HepG2 (cell line): ENCODE measurements around the gene BCAS1. TPM values are rescaled to one million over a fixed set of nuclear protein-coding genes. Genes with fewer than 3 reads are reported as not detected.

ENCODE experiments used
- ATAC-seq: fragments of 200-7000 bp; cut with Tn5 transposase; 3 replicates; pipeline ENCODE4 v1.9.1; 2020; ENCODE audit warnings: mild to moderate bottlenecking, moderate library complexity
- BruUV-seq: library from RNA; stranded (reverse); fragments of 400-500 nt; replicated peaks from 2 replicates; lab custom pipeline; 2021; lab: Mats Ljungman, UMichigan
- CTCF ChIA-PET: fragments of 300-600 bp; formaldehyde crosslinking; extraction: SDS; loops from one replicate; lab custom pipeline; 2021; ENCODE audit warnings: low total read pairs, inconsistent platforms, low intra/inter-chr PET ratio; lab: Yijun Ruan, JAX
- POLR2A ChIA-PET: fragments of 350-600 bp; sonication (Branson Sonifier 250); formaldehyde crosslinking; loops from one replicate; lab custom pipeline; 2020; ENCODE audit warnings: antibody characterized with exemption, inconsistent platforms; lab: Yijun Ruan, JAX
- DNase-seq: peaks from one replicate; pipeline ENCODE4 v3.0.0-alpha.2; 2015; ENCODE audit warnings: low spot score
- FAIRE-seq: peaks from 3 replicates; lab custom pipeline; 2011; peaks lifted over from hg19 to GRCh38; lab: Jason Lieb, UNC
- H2AFZ ChIP-seq: one replicate; pipeline ENCODE4 v1.6.1; 2011; ENCODE audit warnings: low read length, inconsistent platforms
- H3K27ac ChIP-seq: fragments of 300-600 bp; 3 replicates; pipeline ENCODE4 v1.8.0; 2011; ENCODE audit warnings: mixed run types, mild to moderate bottlenecking, mixed read lengths, low read length, inconsistent platforms; ENCODE audit not compliant: insufficient read depth; ENCODE audit errors: extremely low read length
- H3K27me3 ChIP-seq, 2 experiments: fragments of 200-600 bp in 1 of 2; 2 replicates in 1 of 2; 3 replicates in 1 of 2; pipeline versions ENCODE4 v1.6.0 to v1.8.0; 2011; ENCODE audit warnings: low read length in 2 of 2, mild to moderate bottlenecking in 2 of 2, moderate library complexity in 2 of 2, inconsistent platforms in 1 of 2; ENCODE audit not compliant: insufficient read depth in 2 of 2, control insufficient read depth in 1 of 2
- H3K36me3 ChIP-seq, 2 experiments: fragments of 200-600 bp in 1 of 2; replicated peaks in 1 of 2; 2 replicates in 1 of 2; 3 replicates in 1 of 2; pipeline versions ENCODE4 v1.5.1 to v1.8.0; 2011; ENCODE audit warnings: low read length in 2 of 2, inconsistent platforms in 1 of 2; ENCODE audit not compliant: insufficient read depth in 2 of 2, control insufficient read depth in 1 of 2
- H3K4me1 ChIP-seq: 2 replicates; pipeline ENCODE4 v1.5.1; 2012; ENCODE audit warnings: low read length, inconsistent platforms; ENCODE audit not compliant: insufficient read depth
- H3K4me2 ChIP-seq: 2 replicates; pipeline ENCODE4 v1.6.0; 2011; ENCODE audit warnings: low read depth, low read length, inconsistent platforms
- H3K4me3 ChIP-seq, 3 experiments: fragments of 200-600 bp in 1 of 3; sonication (generic), shearing (Covaris generic) in 1 of 3; replicated peaks in 1 of 3; 2 replicates each; pipeline ENCODE4 v1.5.1; 2011 to 2016; ENCODE audit warnings: low read length in 3 of 3, inconsistent platforms in 2 of 3, low read depth in 2 of 3, mild to moderate bottlenecking in 2 of 3, control low read depth in 1 of 3, mixed read lengths in 1 of 3; ENCODE audit not compliant: insufficient read depth in 1 of 3
- H3K79me2 ChIP-seq: one replicate; pipeline ENCODE4 v1.6.1; 2011; ENCODE audit warnings: low read length, inconsistent platforms; ENCODE audit not compliant: insufficient read depth
- H3K9ac ChIP-seq: 2 replicates; pipeline ENCODE4 v1.6.0; 2011; ENCODE audit warnings: mild to moderate bottlenecking, low read depth, low read length, inconsistent platforms; ENCODE audit not compliant: insufficient read depth
- H3K9me3 ChIP-seq: 2 replicates; pipeline ENCODE4 v1.5.1; 2012; ENCODE audit warnings: mild to moderate bottlenecking, low read length
- H4K20me1 ChIP-seq: 2 replicates; pipeline ENCODE4 v1.6.0; 2011; ENCODE audit warnings: inconsistent platforms, mild to moderate bottlenecking, low read length, moderate library complexity; ENCODE audit not compliant: insufficient read depth
- ADNP ChIP-seq: sonication (generic); formaldehyde crosslinking; IDR thresholded peaks from 2 replicates; pipeline ENCODE4 v1.4.0; 2020; ENCODE audit warnings: missing genetic modification reagents
- ATF4 ChIP-seq, 2 experiments: fragments of 450-650 bp in 1 of 2; sonication (generic) in 1 of 2; formaldehyde crosslinking; IDR thresholded peaks; 2 replicates each; pipeline versions ENCODE4 v1.5.0 to v1.8.0; 2020 to 2022; ENCODE audit warnings: mild to moderate bottlenecking in 1 of 2, missing genetic modification reagents in 1 of 2
- HDAC6 ChIP-seq: fragments of 200-600 bp; sonication (generic); IDR thresholded peaks from 2 replicates; pipeline ENCODE4 v1.7.0; 2017; ENCODE audit warnings: mild to moderate bottlenecking, antibody characterized with exemption, low read length, low read depth
- IRF1 ChIP-seq: sonication (generic); formaldehyde crosslinking; IDR thresholded peaks from 2 replicates; pipeline ENCODE4 v1.4.0; 2020; ENCODE audit warnings: low read depth, mild to moderate bottlenecking, missing genetic modification reagents
- KDM2A ChIP-seq: sonication (generic); formaldehyde crosslinking; IDR thresholded peaks from 2 replicates; pipeline ENCODE4 v1.4.0; 2020; ENCODE audit warnings: low read depth, missing genetic modification reagents, borderline replicate concordance
- MLX ChIP-seq: IDR thresholded peaks from 2 replicates; pipeline ENCODE4 v1.6.1; 2016
- NAIF1 ChIP-seq: sonication (generic); formaldehyde crosslinking; IDR thresholded peaks from 2 replicates; pipeline ENCODE4 v1.5.0; 2020; ENCODE audit warnings: mild to moderate bottlenecking, missing genetic modification reagents, borderline replicate concordance
- SRSF4 ChIP-seq: fragments of 200-400 bp; formaldehyde crosslinking; IDR thresholded peaks from one replicate; pipeline ENCODE4 v1.6.1; 2018; ENCODE audit warnings: mild to moderate bottlenecking, low read depth, low read length, moderate library complexity; ENCODE audit not compliant: poor library complexity, severe bottlenecking
- TBP ChIP-seq: sonication (generic); formaldehyde crosslinking; IDR thresholded peaks from 2 replicates; pipeline ENCODE4 v1.5.0; 2020; ENCODE audit warnings: missing genetic modification reagents
- TRIM24 ChIP-seq: sonication (generic); formaldehyde crosslinking; IDR thresholded peaks from 2 replicates; pipeline ENCODE4 v1.8.0; 2022; ENCODE audit warnings: mild to moderate bottlenecking, missing genetic modification reagents
- ZKSCAN8 ChIP-seq: IDR thresholded peaks from 2 replicates; pipeline ENCODE4 v1.6.1; 2016; ENCODE audit warnings: borderline replicate concordance, missing genetic modification reagents, missing compliant biosample characterization
- ZNF343 ChIP-seq: sonication (generic); formaldehyde crosslinking; IDR thresholded peaks from 2 replicates; pipeline ENCODE4 v1.4.0; 2020; ENCODE audit warnings: mild to moderate bottlenecking, missing genetic modification reagents
- ZNF484 ChIP-seq: sonication (generic); formaldehyde crosslinking; IDR thresholded peaks from 2 replicates; pipeline ENCODE4 v1.5.1; 2020; ENCODE audit warnings: mild to moderate bottlenecking, low read depth, missing genetic modification reagents, borderline replicate concordance
- ZNF598 ChIP-seq: sonication (generic); formaldehyde crosslinking; IDR thresholded peaks from 2 replicates; pipeline ENCODE4 v1.5.1; 2020; ENCODE audit warnings: mild to moderate bottlenecking, missing genetic modification reagents, borderline replicate concordance
- WGBS: methylation state at CpG from one replicate; pipeline ENCODE4 v1.1.6; 2017; ENCODE audit warnings: low lambda C conversion rate; 5-methylcytosine and 5-hydroxymethylcytosine counted together
- in situ Hi-C: cut with HindIII; loops from 2 replicates; pipeline ENCODE4 v1.10.0; 2017; ENCODE audit warnings: low pct_unique_long_range_greater_than_20kb; ENCODE audit not compliant: extremely low pct_ligation_motif_present
- intact Hi-C: fragments of 100-400 bp; cut with micrococcal nuclease; formaldehyde crosslinking; loops from one replicate; pipeline ENCODE4 v1.10.0; 2022; ENCODE audit not compliant: unreplicated experiment
- polyA plus RNA-seq, 8 experiments: library from polyadenylated mRNA; depleted of rRNA in 3 of 8; stranded (reverse) in 7 of 8; unstranded in 1 of 8; fragments of >200 nt; fragmentation: Illumina TruSeq in 4 of 8; extraction: Trizol in 4 of 8; gene quantifications; 2 replicates each; pipeline versions ENCODE4 v1.2.1 to v1.2.3, GENCODE V29; 2011 to 2016; ENCODE audit warnings: low read depth in 4 of 8, missing spikeins in 1 of 8, mixed read lengths in 1 of 8; ENCODE audit not compliant: insufficient read depth in 1 of 8
- total RNA-seq, 5 experiments: library from RNA; depleted of rRNA; stranded (reverse); fragments of >200 nt; fragmentation: Illumina TruSeq; extraction: Trizol; gene quantifications; 2 replicates each; pipeline ENCODE4 v1.2.3, GENCODE V29; 2016; ENCODE audit warnings: low read depth in 1 of 5
- TF ChIP-seq, protein P1 (sequence below): sonication (generic); formaldehyde crosslinking; IDR thresholded peaks from 2 replicates; pipeline ENCODE4 v1.5.0; 2020; ENCODE audit warnings: missing genetic modification reagents
- TF ChIP-seq, protein P2 (sequence below): IDR thresholded peaks from 2 replicates; pipeline ENCODE4 v1.6.1; 2016
- TF ChIP-seq, protein P3 (sequence below): conservative IDR thresholded peaks from 2 replicates; pipeline ENCODE4 v1.6.1; 2018; ENCODE audit warnings: missing genetic modification reagents

BCAS1 gene
- total and polyA plus RNA-seq, 2 of the 13 experiments (the other 11 are each of a cell fraction or from before 2014, with no cell fraction given) = 0.55 to 0.91 TPM

- FAIRE-seq (no peak), ATAC-seq (no peak), DNase-seq (no peak)
- no peak overlapping the region for H3K4me2 ChIP-seq
- no peak overlapping the region for H3K4me3 ChIP-seq
- in situ Hi-C loops (no loop called here), intact Hi-C loops (loop anchor here (10.0 kb wide), 1 partner anchor 526 kb away; no protein-coding TSS in a partner anchor)
- no peak overlapping the region for H3K27ac ChIP-seq
- no peaks in the 10 kb centered on the region for H3K79me2 ChIP-seq
- H3K4me1 ChIP-seq = peaks cover 79% of the 10 kb centered on the region
- no peak overlapping the region for H3K9ac ChIP-seq
- H3K27me3 ChIP-seq = no peaks in the 10 kb centered on the region
- no peak overlapping the region for H2AFZ ChIP-seq
- WGBS = 98% methylated on average over 2 of the region's 2 CpGs
- CTCF ChIA-PET = no interaction called here
- no peaks in the 10 kb centered on the region for H3K36me3 ChIP-seq
- POLR2A ChIA-PET = interaction anchor here (0.9 to 11.5 kb wide), 3 partner anchors 15 to 95 kb away, joined by 3 to 287 read pairs (median 40); no protein-coding TSS in a partner anchor
- H4K20me1 ChIP-seq = no peaks in the 10 kb centered on the region
- H3K9me3 ChIP-seq = no peaks in the 10 kb centered on the region
- no TSS peak for BruUV-seq
- no peak for TF ChIP-seq KDM2A
- TF ChIP-seq ADNP (CRISPR knock-in tag) = no peak
- TF ChIP-seq, protein P1, sequence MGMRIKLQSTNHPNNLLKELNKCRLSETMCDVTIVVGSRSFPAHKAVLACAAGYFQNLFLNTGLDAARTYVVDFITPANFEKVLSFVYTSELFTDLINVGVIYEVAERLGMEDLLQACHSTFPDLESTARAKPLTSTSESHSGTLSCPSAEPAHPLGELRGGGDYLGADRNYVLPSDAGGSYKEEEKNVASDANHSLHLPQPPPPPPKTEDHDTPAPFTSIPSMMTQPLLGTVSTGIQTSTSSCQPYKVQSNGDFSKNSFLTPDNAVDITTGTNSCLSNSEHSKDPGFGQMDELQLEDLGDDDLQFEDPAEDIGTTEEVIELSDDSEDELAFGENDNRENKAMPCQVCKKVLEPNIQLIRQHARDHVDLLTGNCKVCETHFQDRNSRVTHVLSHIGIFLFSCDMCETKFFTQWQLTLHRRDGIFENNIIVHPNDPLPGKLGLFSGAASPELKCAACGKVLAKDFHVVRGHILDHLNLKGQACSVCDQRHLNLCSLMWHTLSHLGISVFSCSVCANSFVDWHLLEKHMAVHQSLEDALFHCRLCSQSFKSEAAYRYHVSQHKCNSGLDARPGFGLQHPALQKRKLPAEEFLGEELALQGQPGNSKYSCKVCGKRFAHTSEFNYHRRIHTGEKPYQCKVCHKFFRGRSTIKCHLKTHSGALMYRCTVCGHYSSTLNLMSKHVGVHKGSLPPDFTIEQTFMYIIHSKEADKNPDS (CRISPR knock-in tag) = no peak
- no peak for TF ChIP-seq IRF1 (CRISPR knock-in tag)
- no peak for TF ChIP-seq ZNF598
- no peak for TF ChIP-seq TRIM24 (CRISPR knock-in tag)
- no peak for TF ChIP-seq NAIF1 (CRISPR knock-in tag)
- TF ChIP-seq, protein P2, sequence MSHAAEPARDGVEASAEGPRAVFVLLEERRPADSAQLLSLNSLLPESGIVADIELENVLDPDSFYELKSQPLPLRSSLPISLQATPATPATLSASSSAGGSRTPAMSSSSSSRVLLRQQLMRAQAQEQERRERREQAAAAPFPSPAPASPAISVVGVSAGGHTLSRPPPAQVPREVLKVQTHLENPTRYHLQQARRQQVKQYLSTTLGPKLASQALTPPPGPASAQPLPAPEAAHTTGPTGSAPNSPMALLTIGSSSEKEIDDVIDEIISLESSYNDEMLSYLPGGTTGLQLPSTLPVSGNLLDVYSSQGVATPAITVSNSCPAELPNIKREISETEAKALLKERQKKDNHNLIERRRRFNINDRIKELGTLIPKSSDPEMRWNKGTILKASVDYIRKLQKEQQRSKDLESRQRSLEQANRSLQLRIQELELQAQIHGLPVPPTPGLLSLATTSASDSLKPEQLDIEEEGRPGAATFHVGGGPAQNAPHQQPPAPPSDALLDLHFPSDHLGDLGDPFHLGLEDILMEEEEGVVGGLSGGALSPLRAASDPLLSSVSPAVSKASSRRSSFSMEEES (CRISPR knock-in tag) = no peak
- TF ChIP-seq, protein P3, sequence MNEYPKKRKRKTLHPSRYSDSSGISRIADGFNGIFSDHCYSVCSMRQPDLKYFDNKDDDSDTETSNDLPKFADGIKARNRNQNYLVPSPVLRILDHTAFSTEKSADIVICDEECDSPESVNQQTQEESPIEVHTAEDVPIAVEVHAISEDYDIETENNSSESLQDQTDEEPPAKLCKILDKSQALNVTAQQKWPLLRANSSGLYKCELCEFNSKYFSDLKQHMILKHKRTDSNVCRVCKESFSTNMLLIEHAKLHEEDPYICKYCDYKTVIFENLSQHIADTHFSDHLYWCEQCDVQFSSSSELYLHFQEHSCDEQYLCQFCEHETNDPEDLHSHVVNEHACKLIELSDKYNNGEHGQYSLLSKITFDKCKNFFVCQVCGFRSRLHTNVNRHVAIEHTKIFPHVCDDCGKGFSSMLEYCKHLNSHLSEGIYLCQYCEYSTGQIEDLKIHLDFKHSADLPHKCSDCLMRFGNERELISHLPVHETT (CRISPR knock-in tag) = no peak
- no peak for TF ChIP-seq HDAC6
- no peak for TF ChIP-seq TBP (CRISPR knock-in tag)
- TF ChIP-seq ATF4 (CRISPR knock-in tag; IDR thresholded peaks at IDR 0.05) = no peak
- no peak for TF ChIP-seq ZKSCAN8 (CRISPR knock-in tag)
- TF ChIP-seq SRSF4 = no peak
- no peak for TF ChIP-seq MLX (CRISPR knock-in tag)
- no peak for TF ChIP-seq ZNF484 (CRISPR knock-in tag)
- no peak for TF ChIP-seq ZNF343 (CRISPR knock-in tag)
These were observed 30.2 kb upstream of the BCAS1 start for GRCh38 chr20:54100563-54100962.
